ENCODE measurements around the gene PREB.

- TF ChIP-seq CTCF (conservative IDR thresholded peaks at IDR 0.05) = no peak
- no peak for TF ChIP-seq EZH2 (IDR thresholded peaks at IDR 0.05; ENCODE audit: low read depth)
Measured at GRCh38 chr2:27134781-27135477, 493 bp upstream of the PREB start.
